B cell (primary cell): ENCODE measurements around the gene TRABD. TPM values are rescaled to one million over a fixed set of nuclear protein-coding genes. Genes with fewer than 3 reads are reported as not detected.

Experiments
- ATAC-seq: fragments of 200-7000 bp; cut with Tn5 transposase; one replicate; pipeline ENCODE4 v1.10.0; 2021; ENCODE audit warnings: low read depth, mild to moderate bottlenecking, moderate number of reproducible peaks, moderate library complexity
- CTCF ChIA-PET: fragments of 350-600 bp; sonication (Branson Sonifier 250); formaldehyde crosslinking; loops from one replicate; lab custom pipeline; 2021; ENCODE audit warnings: antibody characterized with exemption, inconsistent platforms; lab: Charles Lee
- POLR2A ChIA-PET: fragments of 350-600 bp; sonication (Branson Sonifier 250); formaldehyde crosslinking; loops from one replicate; lab custom pipeline; 2021; ENCODE audit warnings: antibody characterized with exemption; lab: Charles Lee
- DNase-seq: peaks from one replicate; pipeline ENCODE4 v3.0.0; 2013
- H2AFZ ChIP-seq: 2 replicates; pipeline ENCODE4 v1.6.1; 2012; ENCODE audit warnings: mild to moderate bottlenecking, low read depth, low read length; ENCODE audit not compliant: insufficient read depth, poor library complexity, severe bottlenecking
- H3K27ac ChIP-seq, 2 donors: 1 replicate in 1 of 2; 2 replicates in 1 of 2; pipeline ENCODE4 v1.5.1; 2012 to 2013; ENCODE audit warnings: low read length in 2 of 2, mild to moderate bottlenecking in 2 of 2, moderate library complexity in 1 of 2
- H3K27me3 ChIP-seq, 4 experiments: fragments of 200-600 bp in 1 of 4; sonication (generic) in 1 of 4; replicated peaks in 1 of 4; 1 replicate in 2 of 4; 2 replicates in 2 of 4; pipeline versions ENCODE4 v1.6.1 to v1.7.0; 2013 to 2016; ENCODE audit warnings: low read length in 3 of 4, mild to moderate bottlenecking in 2 of 4, mixed read lengths in 1 of 4, moderate library complexity in 1 of 4; ENCODE audit not compliant: insufficient read depth in 4 of 4, control insufficient read depth in 3 of 4; ENCODE audit errors: control extremely low read depth in 1 of 4
- H3K36me3 ChIP-seq, 2 experiments: replicated peaks in 1 of 2; 1 replicate in 1 of 2; 2 replicates in 1 of 2; pipeline versions ENCODE4 v1.6.1 to v1.7.1; 2013; ENCODE audit warnings: low read length in 1 of 2; ENCODE audit not compliant: insufficient read depth in 2 of 2, control insufficient read depth in 1 of 2; ENCODE audit errors: control extremely low read depth in 1 of 2, extremely low read depth in 1 of 2
- H3K4me1 ChIP-seq, 2 donors: fragments of 200-600 bp in 1 of 2; sonication (generic) in 1 of 2; 1 replicate in 1 of 2; 2 replicates in 1 of 2; pipeline versions ENCODE4 v1.5.1 to v1.6.1; 2013 to 2017; ENCODE audit warnings: low read length in 2 of 2; ENCODE audit not compliant: control insufficient read depth in 2 of 2, insufficient read depth in 2 of 2
- H3K4me2 ChIP-seq: replicated peaks from 2 replicates; pipeline ENCODE3; 2012; ENCODE audit warnings: mild to moderate bottlenecking, low read depth, low read length; ENCODE audit not compliant: poor library complexity, severe bottlenecking
- H3K4me3 ChIP-seq, 5 experiments: fragments of 200-600 bp in 1 of 5; sonication (generic) in 1 of 5; 1 replicate in 3 of 5; 2 replicates in 2 of 5; pipeline versions ENCODE4 v1.5.1 to v1.7.0; 2011 to 2016; ENCODE audit warnings: low read length in 4 of 5, mild to moderate bottlenecking in 4 of 5, low read depth in 2 of 5, control low read depth in 1 of 5, moderate library complexity in 1 of 5; ENCODE audit not compliant: insufficient read depth in 1 of 5; ENCODE audit errors: control extremely low read depth in 1 of 5, extremely low read depth in 1 of 5
- H3K79me2 ChIP-seq: fragments of 200-600 bp; sonication (generic); one replicate; pipeline ENCODE4 v1.6.0; 2016; ENCODE audit warnings: low read length; ENCODE audit not compliant: control insufficient read depth, insufficient read depth
- H3K9ac ChIP-seq: fragments of 200-600 bp; sonication (generic); 2 replicates; pipeline ENCODE4 v1.6.1; 2017; ENCODE audit warnings: mild to moderate bottlenecking, low read length, moderate library complexity
- H3K9me3 ChIP-seq, 3 donors: one replicate each; pipeline versions ENCODE4 v1.6.1 to v1.7.1; 2013; ENCODE audit warnings: low read length in 2 of 3; ENCODE audit not compliant: control insufficient read depth in 2 of 3, insufficient read depth in 1 of 3; ENCODE audit errors: control extremely low read depth in 1 of 3
- H4K20me1 ChIP-seq: 2 replicates; pipeline ENCODE4 v1.6.0; 2012; ENCODE audit warnings: mild to moderate bottlenecking, low read length; ENCODE audit not compliant: insufficient read depth, control insufficient read depth, poor library complexity, severe bottlenecking
- H3K27ac Mint-ChIP-seq: one replicate; pipeline ENCODE4 v1.8.0; 2021; ENCODE audit warnings: mixed read lengths
- H3K27me3 Mint-ChIP-seq: one replicate; pipeline ENCODE4 v1.8.0; 2021; ENCODE audit warnings: mixed read lengths
- H3K4me1 Mint-ChIP-seq: one replicate; pipeline ENCODE4 v1.8.0; 2021; ENCODE audit warnings: mixed read lengths
- H3K4me3 Mint-ChIP-seq: one replicate; pipeline ENCODE4 v1.8.0; 2021; ENCODE audit warnings: mixed read lengths
- H3K9me3 Mint-ChIP-seq: one replicate; pipeline ENCODE4 v1.8.0; 2022; ENCODE audit warnings: mixed read lengths; ENCODE audit not compliant: insufficient read depth
- EZH2 ChIP-seq: IDR thresholded peaks from 2 replicates; pipeline ENCODE4 v1.6.1; 2012; ENCODE audit warnings: borderline replicate concordance, low read depth, mild to moderate bottlenecking, moderate library complexity, low read length; ENCODE audit not compliant: insufficient read depth, poor library complexity, severe bottlenecking
- WGBS: methylation state at CpG from one replicate; pipeline ENCODE4 v1.1.5; 2013; ENCODE audit warnings: missing lambda C conversion rate; ENCODE audit not compliant: insufficient coverage; 5-methylcytosine and 5-hydroxymethylcytosine counted together
- intact Hi-C: fragments of 100-400 bp; cut with micrococcal nuclease; formaldehyde crosslinking; loops from one replicate; pipeline ENCODE4 v1.10.0; 2022
- polyA plus RNA-seq: library from polyadenylated mRNA; depleted of rRNA; stranded (reverse); fragments of >200 nt; gene quantifications from 2 replicates; pipeline ENCODE4 v1.2.3, GENCODE V29; 2012
- total RNA-seq, 2 donors: library from RNA; stranded (reverse); fragments of 120-200 nt in 1 of 2; gene quantifications; 1 replicate in 1 of 2; 2 replicates in 1 of 2; pipeline versions ENCODE4 v1.2.3 to v1.2.4, GENCODE V29; 2013 to 2022
- TF ChIP-seq, protein P1 (sequence below): fragments of 200-600 bp; IDR thresholded peaks from one replicate; pipeline ENCODE4 v1.8.0; 2022; ENCODE audit warnings: antibody characterized with exemption, mild to moderate bottlenecking

Gene TRABD
- total and polyA plus RNA-seq, 2 donors (not counting 1 experiment from before 2014, with no cell fraction given), result 164 to 200 TPM

DNA sequence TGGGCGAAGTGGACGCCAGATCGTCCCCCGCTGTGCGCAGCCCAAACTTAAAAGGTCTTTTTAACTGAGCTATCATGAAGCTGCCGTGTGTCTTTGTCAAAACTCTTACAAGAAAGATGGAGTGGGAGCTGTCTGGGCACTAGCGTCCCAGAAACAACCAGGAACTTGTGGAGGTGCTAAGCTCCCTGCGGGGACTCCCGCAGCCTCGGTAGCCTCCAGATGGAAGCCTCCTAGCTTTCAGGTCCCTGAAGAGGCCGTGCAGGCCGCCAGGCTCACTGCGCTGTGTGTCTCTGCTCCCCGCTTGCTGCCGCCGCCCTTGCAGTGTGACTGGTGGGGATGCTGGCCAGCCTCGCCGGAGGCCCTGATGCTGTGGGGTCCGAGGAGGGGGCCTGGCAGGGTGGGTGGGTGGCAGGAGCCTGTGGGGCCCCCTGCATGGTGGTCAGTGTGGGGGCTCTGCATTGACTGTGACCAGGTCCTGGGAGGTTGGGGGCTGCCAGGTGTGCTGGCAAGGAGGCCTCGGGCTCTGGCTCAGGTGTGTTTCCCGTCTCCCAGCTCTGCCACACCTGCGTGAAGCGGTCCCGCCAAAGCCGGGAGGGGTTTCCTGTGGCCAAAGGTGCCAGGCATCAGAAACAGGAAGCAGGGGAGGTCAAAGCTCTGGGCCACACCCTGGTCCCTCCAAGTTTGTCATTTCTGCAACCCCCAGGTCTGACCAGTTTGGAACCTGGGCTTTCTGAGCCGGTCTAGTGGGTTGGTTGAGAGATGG, 1.2 kb downstream of the TRABD start:
- H3K27ac Mint-ChIP-seq, result peak overlapping the region; percentile 90
- H3K9me3 Mint-ChIP-seq, result no peaks in the 10 kb centered on the region
- TF ChIP-seq, protein P1, sequence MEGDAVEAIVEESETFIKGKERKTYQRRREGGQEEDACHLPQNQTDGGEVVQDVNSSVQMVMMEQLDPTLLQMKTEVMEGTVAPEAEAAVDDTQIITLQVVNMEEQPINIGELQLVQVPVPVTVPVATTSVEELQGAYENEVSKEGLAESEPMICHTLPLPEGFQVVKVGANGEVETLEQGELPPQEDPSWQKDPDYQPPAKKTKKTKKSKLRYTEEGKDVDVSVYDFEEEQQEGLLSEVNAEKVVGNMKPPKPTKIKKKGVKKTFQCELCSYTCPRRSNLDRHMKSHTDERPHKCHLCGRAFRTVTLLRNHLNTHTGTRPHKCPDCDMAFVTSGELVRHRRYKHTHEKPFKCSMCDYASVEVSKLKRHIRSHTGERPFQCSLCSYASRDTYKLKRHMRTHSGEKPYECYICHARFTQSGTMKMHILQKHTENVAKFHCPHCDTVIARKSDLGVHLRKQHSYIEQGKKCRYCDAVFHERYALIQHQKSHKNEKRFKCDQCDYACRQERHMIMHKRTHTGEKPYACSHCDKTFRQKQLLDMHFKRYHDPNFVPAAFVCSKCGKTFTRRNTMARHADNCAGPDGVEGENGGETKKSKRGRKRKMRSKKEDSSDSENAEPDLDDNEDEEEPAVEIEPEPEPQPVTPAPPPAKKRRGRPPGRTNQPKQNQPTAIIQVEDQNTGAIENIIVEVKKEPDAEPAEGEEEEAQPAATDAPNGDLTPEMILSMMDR, result no peak
- no peak for TF ChIP-seq EZH2
- peaks cover 0 to 2% (median 0%) of the 10 kb centered on the region in 3 donors for H3K9me3 ChIP-seq
- ATAC-seq, result no peak
- H3K4me3 ChIP-seq, result peak overlapping the region; percentile 47 to 76 (median 59)
- WGBS, result 28% methylated on average over 23 of the region's 26 CpGs
- H3K27me3 ChIP-seq, result peaks cover 0 to 17% (median 2%) of the 10 kb centered on the region in 4 experiments
- peak; percentile 53 for DNase-seq
- H3K4me3 Mint-ChIP-seq, result peak overlapping the region; percentile 90
- ChIA-PET POLR2A (interaction anchor here (0.6 to 1.5 kb wide), 6 partner anchors 10 to 235 kb away, joined by 4 to 8 read pairs (median 6); no protein-coding TSS in a partner anchor), CTCF (interaction anchor here (0.6 to 2.2 kb wide), 4 partner anchors 20 to 38 kb away, joined by 3 to 9 read pairs (median 4); no protein-coding TSS in a partner anchor)
- peak overlapping the region; percentile 93 for H3K4me2 ChIP-seq
- H3K79me2 ChIP-seq, result peaks cover 11% of the 10 kb centered on the region
- peaks cover 61 to 68% of the 10 kb centered on the region in 2 donors for H3K4me1 ChIP-seq
- no peaks in the 10 kb centered on the region for H4K20me1 ChIP-seq
- peak overlapping the region; percentile 24 to 71 for H3K27ac ChIP-seq
- H2AFZ ChIP-seq, result peak overlapping the region; percentile 21
- no peaks in the 10 kb centered on the region for H3K27me3 Mint-ChIP-seq
- H3K4me1 Mint-ChIP-seq, result peaks cover 49% of the 10 kb centered on the region
- peaks cover 0 to 7% of the 10 kb centered on the region in 2 experiments for H3K36me3 ChIP-seq
- peak overlapping the region; percentile 74 for H3K9ac ChIP-seq
- intact Hi-C loops, result no loop called here

DNA sequence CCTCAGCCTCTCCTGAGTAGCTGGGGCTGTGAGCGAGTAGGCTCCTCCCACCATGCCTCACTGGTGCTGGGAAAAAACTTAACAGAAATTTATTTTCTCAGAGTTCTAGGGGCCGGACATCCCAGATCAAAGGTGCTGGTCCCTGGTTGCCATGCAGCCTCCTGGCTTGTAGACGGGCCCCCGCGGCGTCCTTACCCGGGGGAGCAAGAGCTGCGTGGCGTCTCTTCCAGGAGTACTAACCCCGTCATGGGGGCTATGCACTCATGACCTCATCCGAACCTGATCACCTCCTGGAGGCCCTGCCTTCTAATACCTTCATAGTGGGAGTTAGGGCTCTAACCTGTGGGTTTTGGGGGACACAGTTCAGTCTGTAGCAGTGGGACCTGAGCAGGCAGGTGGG, 2.6 kb downstream of the TRABD start:
- peaks cover 18% of the 10 kb centered on the region for H3K79me2 ChIP-seq
- Mint-ChIP-seq H3K4me3 (peak overlapping the region; percentile 32), H3K9me3 (no peaks in the 10 kb centered on the region), H3K4me1 (peaks cover 61% of the 10 kb centered on the region), H3K27ac (peak overlapping the region; percentile 74), H3K27me3 (no peaks in the 10 kb centered on the region)
- peaks cover 4% of the 10 kb centered on the region for H4K20me1 ChIP-seq
- H3K4me1 ChIP-seq, result peaks cover 75 to 82% of the 10 kb centered on the region in 2 donors
- intact Hi-C loops, result no loop called here
- H3K9ac ChIP-seq, result no peak overlapping the region
- peak overlapping the region in 1 of 2 donors; percentile 100 for H3K27ac ChIP-seq
- H3K27me3 ChIP-seq, result peaks cover 0 to 12% (median 2%) of the 10 kb centered on the region in 4 experiments
- TF ChIP-seq, protein P1, result no peak
- TF ChIP-seq EZH2, result no peak
- ChIA-PET CTCF (interaction anchor here (2.2 to 2.3 kb wide), 2 partner anchors 18 to 22 kb away, joined by 6 to 7 read pairs; no protein-coding TSS in a partner anchor), POLR2A (no interaction called here)
- WGBS, result 100% methylated on average over 5 of the region's 11 CpGs
- no peak overlapping the region for H3K4me3 ChIP-seq
- no peak for ATAC-seq
- no peak for DNase-seq
- H2AFZ ChIP-seq, result no peak overlapping the region
- no peak overlapping the region for H3K4me2 ChIP-seq
- peaks cover 0 to 2% (median 0%) of the 10 kb centered on the region in 3 donors for H3K9me3 ChIP-seq
- peaks cover 0 to 7% of the 10 kb centered on the region in 2 experiments for H3K36me3 ChIP-seq
